DMS114 treated with DMSO at 0.1 percent for 48 hours (cell line): ENCODE results near the gene TOP2A.
"Not testable (repeated sequence)": the region's sequence is repeated elsewhere in the genome, so short reads cannot be mapped to it uniquely, and the experiment has no call there.

Experiments
- DNase-seq: peaks from one replicate; lab custom pipeline; 2025; ENCODE audit not compliant: unreplicated experiment; lab: John Stamatoyannopoulos, UW

The TOP2A gene

DNA sequence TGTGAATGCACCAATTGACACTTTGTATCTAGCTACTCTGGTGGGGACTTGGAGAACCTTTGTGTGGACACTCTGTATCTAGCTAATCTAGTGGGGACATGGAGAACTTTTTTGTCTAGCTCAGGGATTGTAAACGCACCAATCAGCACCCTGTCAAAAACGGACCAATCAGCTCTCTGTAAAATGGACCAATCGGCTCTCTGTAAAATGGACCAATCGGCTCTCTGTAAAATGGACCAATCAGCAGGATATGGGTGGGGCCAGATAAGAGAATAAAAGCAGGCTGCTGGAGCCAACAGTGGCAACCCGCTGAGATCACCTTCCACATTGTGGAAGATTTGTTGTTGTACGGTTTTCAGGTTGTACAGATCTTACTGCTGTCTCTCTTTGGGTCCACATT, 41.2 kb downstream of the TOP2A start:
- DNase-seq: not testable (repeated sequence)

GRCh38 chr17:40375786-40376185, 41.9 kb downstream of the TOP2A start:
- DNase-seq: not testable (repeated sequence)

- DNase-seq: no peak
Measured at GRCh38 chr17:40374821-40375498, 42.7 kb downstream of the TOP2A start.

DNA sequence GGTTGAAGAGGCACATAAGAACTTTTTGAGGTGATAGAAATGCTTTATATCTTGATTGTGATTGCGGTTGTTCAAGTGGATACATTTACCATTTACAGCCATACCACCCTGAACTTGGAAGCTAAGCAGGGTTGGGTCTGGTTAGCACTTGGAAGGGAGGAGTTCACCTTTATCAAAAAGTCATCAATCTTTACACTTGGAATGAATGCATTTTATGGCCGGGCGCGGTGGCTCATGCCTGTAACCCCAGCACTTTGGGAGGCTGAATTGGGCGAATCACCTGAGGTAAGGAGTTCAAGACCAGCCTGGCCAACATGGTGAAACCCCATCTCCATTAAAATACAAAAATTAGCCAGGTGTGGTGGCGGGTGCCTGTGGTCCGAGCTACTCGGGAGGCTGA, 43.7 kb downstream of the TOP2A start:
- DNase-seq: no peak

DNA sequence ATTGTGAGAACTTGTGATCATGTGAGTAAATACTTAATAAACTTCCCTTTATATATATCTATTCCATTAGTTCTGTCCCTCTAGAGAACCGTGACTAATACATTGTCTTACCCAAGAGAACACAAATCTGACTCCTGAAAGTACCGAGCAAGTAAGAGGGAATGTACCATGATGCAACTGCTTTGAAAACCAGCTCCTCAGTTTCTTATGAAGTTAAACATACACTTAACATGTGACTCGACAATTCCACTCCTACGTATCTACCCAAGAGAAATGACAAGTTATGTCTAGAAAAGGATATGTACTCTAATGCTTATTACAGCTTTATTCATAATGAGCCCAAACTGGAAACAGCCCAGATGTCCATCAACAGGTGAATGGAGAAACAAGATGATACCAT, 44.4 kb downstream of the TOP2A start:
- no peak for DNase-seq

DNA sequence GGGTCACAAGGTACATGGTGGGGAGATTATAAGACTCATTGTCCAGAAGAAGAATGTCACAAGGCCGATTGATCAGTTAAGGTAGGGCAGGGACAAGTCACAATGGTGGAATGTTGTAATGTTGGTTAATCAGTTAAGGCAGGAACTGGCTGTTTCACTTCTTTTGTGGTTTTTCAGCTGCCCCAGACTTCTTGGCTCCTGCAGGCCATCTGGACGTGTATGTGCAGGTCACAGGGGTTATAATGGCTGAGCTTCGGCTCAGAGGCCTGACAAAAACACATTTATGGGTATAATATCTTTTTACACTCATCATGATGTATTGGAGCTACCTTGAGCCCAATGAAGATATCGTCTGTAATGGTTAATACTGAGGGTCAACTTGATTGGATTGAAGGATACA, 45.1 kb downstream of the TOP2A start:
- not testable (repeated sequence) for DNase-seq

DNA sequence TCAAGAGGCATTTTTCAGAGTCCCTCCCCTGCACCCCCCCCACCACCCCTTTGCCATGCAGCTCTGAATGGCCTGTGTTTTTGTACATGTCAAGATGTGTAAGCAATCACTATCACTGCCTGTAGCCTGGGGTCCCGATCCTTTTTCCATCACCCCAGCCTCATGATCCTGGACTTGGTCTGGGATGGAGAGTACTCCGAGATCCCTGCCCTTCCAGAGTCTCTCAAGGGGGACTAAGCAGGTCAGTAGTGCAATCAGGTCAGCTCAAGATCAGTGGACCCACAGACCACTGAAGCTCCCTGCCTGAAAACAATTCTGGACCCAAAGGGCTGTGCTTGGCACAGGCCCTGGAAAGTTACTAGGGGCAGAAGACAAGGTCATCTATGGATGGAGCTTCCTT, 45.7 kb downstream of the TOP2A start:
- no peak for DNase-seq

GRCh38 chr17:40371261-40371929, 46.3 kb downstream of the TOP2A start:
- DNase-seq: no peak

DNA sequence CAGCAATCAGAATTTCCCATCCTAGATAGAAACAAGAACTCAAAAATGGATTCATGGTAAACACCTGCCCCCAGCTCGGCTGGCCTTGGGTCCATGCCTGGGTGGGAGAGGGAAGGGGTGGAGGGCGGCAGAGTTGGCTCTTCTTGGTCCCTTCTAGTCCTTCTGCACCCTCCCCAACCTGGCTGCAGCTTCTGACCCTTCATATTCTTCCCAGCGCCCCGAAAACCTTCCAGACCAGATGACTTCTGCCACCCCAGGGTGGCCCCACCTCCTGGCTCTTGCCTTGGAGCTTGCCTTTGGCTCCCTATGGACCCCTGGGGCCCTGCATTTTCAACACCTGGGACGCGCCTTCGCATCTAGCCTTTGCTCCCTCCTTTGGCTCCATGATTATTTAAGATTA, 47.8 kb downstream of the TOP2A start:
- no peak for DNase-seq

- DNase-seq: not testable (repeated sequence)
Measured at GRCh38 chr17:40367728-40368127, 50.0 kb downstream of the TOP2A start.

- DNase-seq: no peak
Measured at GRCh38 chr17:40366861-40367518, 50.7 kb downstream of the TOP2A start.

GRCh38 chr17:40366076-40366860, 51.4 kb downstream of the TOP2A start:
- no peak for DNase-seq

DNA sequence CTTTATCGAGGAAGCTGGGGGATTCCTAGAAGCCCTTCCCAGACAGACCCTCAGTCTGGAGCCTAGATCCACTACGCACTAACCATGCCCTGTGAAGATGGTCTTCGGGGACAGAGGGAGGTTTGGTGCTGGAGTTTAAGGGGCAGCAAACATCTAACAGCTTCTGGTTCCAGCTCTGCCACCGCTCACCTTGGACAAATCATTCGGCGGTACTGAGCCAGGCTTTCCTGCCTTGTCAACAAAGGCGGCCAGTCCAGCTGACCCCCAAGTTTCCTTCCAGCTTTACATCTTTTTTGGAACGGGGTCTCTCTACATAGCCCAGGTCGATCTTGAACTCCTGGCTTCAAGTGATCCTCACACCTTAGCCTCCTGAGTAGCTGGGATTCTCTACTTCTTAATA, 52.8 kb downstream of the TOP2A start:
- no peak for DNase-seq

DNA sequence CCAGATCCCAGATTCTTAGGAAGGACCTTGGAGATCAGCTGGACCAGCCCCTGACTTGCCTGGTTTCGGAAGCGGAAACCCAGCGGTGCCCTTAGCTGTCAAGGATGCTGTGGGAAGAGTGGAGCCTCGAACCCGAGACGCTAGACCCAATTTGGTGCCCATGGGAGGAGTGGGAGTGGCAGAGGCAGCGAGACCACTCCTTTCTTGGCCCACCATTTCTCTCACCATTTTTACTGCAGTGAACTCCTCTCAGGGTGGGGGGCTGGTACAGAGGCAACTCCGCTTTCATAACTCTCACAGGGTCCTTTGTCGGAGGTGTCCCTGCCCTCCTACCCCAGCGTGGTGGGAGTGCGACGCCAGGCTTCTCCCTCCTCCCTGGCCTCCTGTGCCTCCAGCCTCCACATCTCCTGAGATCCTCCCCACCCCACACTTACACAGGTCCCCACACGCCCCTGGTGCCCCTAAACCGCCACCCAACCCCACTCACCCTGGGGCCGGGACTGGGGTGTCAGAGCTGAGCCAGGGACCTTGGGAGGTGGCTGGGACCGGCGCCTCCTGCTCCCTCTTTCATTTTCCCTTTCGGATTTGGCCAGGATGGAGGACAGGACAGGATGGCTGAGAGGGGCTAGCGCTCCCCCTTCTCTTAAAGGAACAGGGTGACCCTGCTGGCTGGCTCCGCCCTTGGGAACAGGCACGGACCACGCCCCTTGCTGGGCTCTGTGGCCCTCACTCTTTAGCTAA, 53.4 kb downstream of the TOP2A start, which contains the start of gene GJD3:
TSS of gene GJD3 (minus strand) at position 617 of the 741 bp plus-strand sequence. CDS start 922 bp downstream, outside the sequence.
- no peak for DNase-seq

- DNase-seq: no peak
Measured at GRCh38 chr17:40363111-40363827, 54.4 kb downstream of the TOP2A start.

DNA sequence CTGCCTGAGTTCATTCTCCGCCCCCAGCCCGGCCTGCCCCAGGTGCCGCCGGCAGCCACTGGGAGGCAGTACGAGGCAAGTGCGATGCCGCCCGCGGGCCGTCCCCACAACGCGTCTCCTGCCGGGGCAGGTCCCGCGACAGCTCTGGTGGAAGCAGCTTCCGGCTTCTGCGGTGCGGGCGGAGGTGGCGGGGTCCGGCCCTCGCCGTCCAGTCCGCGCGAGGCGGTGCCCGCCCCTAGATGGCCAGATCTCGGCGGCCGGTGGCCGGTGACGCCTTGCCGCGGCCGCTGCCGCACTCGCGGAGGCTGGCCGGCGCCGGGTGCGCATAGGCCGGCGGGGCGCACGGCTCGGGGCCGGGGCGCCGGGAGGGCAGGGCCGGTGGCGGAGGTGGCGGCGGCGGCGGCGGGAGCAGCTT, 55.0 kb downstream of the TOP2A start:
- peak; percentile 33 for DNase-seq

DNA sequence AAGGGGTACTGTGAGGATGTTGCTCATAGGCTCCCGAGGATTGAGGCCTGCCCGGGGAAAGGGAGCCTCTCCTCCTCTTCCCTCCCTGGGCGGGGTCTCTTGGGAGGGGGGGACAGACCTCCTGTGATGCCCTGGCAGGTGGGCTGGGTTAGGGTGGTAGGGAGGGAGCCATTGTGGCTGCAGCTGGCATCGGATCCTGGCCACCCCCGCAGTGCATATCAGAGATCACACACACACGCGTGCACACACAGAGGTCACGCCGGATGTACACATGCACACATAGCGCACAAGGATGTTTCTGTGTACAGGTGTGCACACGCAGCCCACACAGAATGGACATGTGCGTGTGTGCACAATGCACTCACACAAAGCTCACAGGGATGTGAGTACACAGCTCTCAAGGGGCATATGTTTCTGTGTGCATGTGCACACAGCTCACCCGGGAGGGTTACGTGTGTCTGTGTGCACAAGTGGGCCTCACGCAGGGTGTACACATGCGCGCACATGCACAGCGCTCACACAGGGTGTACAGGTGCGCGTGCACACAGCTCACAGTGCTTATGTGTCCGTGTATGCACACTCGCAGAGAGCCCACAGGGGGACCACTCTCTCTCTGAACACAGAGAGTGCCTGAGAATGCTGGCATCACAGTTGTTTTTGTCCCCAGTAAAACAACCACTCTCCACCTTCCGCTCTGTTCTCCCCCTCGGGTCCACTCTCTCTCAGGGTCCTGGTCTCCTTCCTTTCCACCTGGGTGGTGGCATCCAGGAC, 55.6 kb downstream of the TOP2A start:
- no peak for DNase-seq

DNA sequence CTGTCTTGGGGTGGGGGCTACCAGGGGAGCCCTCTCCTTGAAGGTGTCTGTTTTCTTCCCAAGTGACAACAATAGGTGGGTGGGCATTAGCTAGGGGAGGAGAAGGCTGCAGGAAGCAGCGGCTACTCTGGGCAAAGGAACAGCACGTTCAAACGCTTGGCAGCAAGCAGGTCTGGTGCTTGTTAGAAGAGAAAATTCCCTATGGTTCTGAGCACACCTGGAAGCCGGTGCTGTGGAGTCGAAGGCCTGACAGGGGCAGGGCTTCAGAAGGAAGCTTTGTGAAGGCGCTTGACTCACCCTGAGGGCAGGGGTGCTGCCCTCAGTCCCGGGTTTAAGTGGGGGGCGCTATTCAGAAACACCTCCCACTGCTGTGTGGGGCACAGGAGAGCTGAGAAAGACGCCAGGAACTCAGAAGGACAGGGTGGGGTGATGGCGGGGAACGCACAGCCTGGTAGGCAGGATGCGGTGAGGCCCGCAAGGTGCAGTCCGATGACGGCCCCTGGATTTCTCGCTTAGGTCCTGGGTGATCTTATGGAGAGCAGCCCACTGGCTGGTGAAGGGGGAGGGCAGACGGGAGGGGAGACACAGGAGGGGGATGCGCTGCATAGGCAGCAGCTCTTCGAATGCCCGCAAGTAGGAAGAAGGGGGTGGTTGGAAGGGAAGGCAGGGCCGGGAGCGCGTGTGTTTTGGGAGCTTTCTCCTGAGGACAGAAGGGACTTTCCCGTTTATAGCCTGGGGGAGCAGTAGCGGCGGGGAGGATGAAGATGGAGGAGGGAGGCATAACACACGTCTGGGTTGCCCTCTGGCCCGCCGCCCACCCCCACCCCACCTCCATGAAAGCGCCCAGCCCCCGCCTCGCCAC, 56.4 kb downstream of the TOP2A start:
- DNase-seq: no peak
